GM12872 (cell line): ENCODE measurements around the gene SDK1.

Experiments
- CTCF ChIP-seq: IDR thresholded peaks from 3 replicates; pipeline ENCODE4 v1.5.1; 2011; ENCODE audit warnings: low read depth, mild to moderate bottlenecking, low read length, moderate library complexity; ENCODE audit not compliant: insufficient read depth

SDK1 gene

GRCh38 chr7:4014346-4015050, 713.4 kb downstream of the SDK1 start:
- TF ChIP-seq CTCF, result no peak

GRCh38 chr7:4015371-4015770, 714.3 kb downstream of the SDK1 start:
- no peak for TF ChIP-seq CTCF

GRCh38 chr7:4015996-4016395, 714.9 kb downstream of the SDK1 start:
- no peak for TF ChIP-seq CTCF

- no peak for TF ChIP-seq CTCF
These were observed 716.0 kb downstream of the SDK1 start for GRCh38 chr7:4017081-4017480.

- TF ChIP-seq CTCF, result no peak
These were observed 716.7 kb downstream of the SDK1 start for GRCh38 chr7:4017785-4018184.

GRCh38 chr7:4018601-4019316, 717.7 kb downstream of the SDK1 start:
- TF ChIP-seq CTCF, result no peak

- TF ChIP-seq CTCF, result no peak
These were observed 719.0 kb downstream of the SDK1 start for GRCh38 chr7:4020086-4020485.
